ENCODE results near the gene RPA3. TPM values are rescaled to one million over a fixed set of nuclear protein-coding genes. Genes with fewer than 3 reads are reported as not detected.

RPA3 gene
- polyA plus RNA-seq, 4 donors: 64.2 to 80.5 (median 66.3) TPM

DNA sequence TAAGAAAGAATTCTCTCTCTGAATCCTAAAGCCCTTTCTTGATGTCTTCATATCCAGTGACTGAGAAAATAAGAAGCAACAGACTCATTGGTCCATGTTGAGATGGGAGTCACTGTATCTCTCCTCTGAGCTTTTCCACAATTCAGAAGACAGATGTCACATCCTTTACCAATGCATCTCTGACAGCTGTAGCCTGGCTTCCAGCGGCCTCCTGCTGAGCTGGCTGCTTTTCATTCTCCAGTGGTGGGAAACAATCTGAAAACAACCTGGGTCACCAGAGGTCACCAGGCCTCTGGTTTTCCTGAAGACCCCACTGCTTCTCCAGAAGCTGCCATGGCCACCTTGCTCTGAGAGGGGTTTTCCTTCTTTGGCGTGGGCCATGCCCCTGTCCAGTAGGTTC is 18.3 kb upstream of the RPA3 start:
- DNase-seq (ENCODE audit: low read depth in 4 of 4, low spot score in 3 of 4): no peak

DNA sequence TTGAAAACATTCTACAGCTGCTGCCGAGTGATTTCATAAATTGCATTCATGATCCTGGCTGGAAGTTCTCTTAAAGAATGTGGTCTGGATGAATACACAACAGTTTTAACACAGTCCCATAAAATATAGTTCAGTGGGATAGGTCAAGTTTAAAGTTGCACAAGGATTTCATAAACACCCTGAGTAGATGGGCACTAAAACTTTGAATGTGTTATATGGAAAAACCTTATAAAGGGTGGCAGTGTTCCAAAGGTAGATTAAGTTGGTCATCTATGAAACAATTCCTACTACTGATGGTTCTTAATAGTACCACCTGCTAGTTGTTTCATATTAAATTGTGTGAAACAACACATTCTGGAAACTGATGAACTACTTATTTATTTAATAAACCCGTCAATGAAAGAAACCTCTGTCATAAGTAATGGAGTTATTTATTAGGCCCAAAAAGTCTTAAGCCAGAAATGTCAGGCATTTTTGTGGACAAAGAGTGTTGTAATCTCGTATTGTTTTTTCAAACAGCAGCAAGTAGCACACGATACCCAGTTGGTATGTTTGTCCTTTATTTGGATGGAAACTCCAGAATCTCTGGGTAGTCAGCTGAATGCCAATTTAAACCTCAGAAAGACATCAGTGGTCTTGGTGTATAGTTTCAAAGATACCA is 14.3 kb upstream of the RPA3 start:
- no peak for DNase-seq (ENCODE audit: low read depth in 4 of 4, low spot score in 3 of 4)

DNA sequence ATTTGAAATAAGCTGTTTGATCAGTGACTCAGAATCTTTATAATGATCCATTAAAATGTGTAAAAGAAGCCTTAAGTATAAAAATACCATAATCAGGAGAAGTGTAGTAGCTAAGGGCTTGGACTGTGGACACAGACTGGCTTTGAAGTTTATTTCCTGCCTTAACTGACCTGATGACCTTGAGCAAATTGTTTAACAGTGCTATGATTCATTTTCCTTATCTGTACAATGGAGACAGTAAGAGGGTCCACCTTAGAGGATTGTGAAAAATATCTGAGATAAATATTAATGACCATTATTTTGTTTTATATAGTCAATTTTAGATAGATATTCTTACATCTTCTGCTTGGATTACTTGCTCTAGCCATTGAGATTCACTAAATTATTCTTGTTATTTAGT is 13.3 kb upstream of the RPA3 start:
- DNase-seq (ENCODE audit: low read depth in 4 of 4, low spot score in 3 of 4): no peak

DNA sequence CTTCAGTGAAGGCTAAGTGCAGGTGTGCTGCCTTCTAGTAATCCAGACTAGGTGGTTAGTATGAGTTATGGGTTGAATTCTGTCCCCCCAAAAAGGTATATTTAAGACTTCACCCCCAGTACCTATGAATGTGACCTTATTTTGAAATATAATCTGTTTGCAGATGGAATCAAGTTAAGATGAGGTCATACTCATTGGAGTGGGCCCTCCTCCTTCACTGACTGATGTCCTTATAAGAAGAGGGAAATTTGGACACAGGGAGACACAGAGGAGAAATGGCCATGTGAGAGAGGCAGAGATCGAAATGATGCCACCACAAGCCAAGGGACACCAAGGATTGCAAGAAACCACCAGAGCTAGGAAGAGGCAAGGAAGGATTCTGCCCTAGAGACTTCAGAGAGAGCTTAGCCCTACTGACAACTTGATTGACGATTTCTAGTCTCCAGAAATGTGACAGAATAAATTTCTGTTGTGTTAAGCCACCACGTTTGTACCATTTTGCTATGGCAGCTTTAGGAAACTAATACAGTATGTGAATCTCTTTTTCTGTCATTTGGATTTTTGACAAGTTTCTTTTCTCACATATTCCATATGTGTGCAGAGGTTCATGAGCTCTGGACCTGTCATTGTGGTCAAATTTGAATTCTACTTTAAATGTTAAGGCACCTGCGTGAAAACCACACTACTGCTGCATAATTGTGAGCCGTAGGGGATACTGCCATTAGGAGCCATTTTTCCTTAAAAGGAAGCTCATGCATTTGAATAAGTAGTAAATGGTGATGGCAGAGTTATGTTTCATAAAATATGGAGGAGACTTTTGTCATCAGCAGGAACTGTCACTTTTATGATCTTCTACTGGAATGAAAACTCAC is 2.6 kb upstream of the RPA3 start:
- no peak for DNase-seq (ENCODE audit: low read depth in 4 of 4, low spot score in 3 of 4)

DNA sequence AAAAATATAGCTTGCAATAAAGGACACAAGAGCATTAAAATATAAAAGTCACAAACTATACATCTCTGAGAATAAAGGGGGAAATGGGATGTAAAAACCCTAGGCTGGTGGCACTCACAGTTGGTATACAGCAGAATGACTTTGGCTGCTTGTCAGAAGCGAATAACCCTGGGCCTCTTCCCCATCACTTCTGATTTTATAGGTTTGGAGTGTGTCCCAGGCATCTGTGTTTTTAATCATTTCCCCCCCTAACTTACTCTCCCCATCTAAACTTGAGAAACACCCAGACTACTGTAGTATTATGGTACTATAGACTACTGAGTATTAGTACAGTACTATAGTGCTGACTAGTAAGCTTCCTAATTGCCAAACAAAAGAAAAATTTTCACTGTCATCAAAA is 1.8 kb upstream of the RPA3 start:
- no peak for DNase-seq (ENCODE audit: low read depth in 4 of 4, low spot score in 3 of 4)

DNA sequence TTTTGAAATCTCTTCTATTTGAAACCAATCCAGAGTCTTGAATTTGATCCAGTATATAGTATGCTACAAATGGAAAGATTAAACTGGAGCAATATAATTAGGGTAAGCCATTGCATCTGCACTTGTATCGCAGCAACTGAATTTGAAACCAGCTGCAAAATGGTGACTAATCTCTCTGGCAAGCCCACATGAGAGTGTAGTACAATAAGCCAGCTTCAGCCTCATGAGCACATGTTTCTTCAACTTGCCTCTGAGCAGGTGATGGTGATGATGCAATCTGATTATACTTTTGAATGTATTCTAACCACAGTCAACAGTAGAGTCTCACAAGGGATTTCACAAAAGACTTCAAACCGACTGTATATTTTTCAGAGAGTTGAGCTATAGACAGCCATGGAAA is 829 bp upstream of the RPA3 start:
- DNase-seq (ENCODE audit: low read depth in 4 of 4, low spot score in 3 of 4): no peak

DNA sequence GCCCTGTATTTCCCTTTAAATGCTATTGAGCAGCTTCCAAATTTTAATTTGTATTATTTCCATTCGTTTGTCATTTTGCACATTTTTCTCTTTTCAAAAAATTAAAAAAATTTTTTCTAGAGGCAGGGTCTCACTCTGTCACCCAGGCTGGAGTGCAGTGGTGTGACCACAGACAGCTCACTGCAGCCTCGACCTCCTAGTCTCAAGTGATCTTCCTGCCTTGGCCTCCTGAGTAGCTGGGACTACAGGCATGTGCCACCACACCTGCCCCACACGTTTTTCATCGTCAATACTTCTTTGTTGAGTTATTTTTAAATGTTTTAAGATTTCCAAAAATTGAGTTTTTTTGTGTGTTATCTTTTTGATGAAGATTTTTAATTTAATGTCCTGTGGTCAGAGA is 4.7 kb downstream of the RPA3 start:
- DNase-seq (ENCODE audit: low read depth in 4 of 4, low spot score in 3 of 4): no peak

DNA sequence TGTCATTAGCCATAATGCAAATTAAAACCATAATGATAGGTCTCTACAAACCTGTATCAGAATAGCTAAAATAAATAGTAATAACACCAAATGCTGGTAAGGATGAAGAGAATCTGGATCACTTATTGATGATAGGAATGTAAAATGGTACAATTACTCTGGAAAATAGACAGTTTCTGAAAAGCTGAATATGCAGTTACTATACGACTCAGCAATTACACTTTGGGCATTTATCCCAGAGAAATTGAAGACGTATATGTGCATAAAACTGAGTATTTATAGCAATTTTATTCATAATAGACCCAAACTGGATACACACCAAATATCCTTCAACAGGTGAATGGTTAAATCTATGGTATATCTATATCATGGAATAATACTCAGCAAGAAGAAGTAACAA is 7.9 kb downstream of the RPA3 start:
- DNase-seq (ENCODE audit: low read depth in 4 of 4, low spot score in 3 of 4): no peak

DNA sequence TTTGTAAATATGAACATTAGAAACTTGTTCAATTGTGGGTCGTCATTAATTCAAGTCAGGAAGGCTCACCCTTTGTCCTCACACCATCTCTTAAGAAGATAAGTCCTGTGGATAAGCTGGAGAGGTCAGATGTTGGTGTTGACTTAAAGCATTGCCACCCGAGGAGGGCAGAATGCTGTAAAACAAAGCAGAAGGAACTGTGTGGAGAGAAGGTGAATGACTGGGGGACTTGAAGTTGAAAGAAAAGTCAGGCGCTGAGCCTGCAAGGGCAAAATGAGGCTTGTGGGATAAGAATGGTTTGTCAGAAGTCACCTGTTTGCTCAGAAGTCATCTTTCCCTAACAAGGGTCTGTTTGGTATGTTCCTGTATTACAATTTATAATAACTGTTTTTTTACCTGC is 9.1 kb downstream of the RPA3 start:
- no peak for DNase-seq (ENCODE audit: low read depth in 4 of 4, low spot score in 3 of 4)

DNA sequence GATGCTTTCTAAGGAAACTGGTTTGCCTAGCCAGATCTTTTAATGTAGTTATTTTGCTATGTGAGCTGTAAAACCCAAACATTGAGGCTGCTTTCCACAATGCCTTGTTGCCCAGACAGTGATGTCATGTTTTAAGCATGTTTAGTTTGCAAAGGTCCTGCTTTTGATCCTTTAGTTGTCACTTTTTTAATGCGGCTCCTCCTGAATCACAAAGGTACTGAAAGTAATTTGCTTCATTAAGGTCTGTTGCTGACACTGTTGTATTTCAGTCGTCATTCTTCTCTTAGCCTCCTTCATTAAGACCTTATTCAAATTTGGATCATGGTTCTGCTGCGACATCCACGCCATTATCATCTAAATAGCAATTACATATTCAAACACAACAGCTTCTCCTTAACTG is 10.6 kb downstream of the RPA3 start:
- DNase-seq (ENCODE audit: low read depth in 4 of 4, low spot score in 3 of 4): no peak

DNA sequence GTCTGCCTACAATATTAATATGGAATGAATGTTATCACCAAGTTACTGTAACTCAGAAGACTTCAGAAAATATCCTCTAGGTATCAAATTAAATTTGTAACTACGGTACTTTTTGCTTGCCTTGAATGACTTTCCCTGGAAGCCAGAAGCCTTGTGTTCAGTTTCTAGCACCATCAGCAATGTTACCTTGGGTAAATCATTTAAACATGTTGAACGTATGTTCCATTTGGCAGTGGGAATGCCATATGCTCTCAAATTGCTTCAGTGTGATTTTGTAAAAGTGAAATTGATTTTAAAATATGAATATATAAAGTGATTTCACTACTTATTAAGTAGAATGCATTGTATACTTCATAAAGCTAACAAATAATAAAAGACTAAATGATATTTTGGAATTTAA is 11.2 kb downstream of the RPA3 start:
- DNase-seq (ENCODE audit: low read depth in 4 of 4, low spot score in 3 of 4): no peak

DNA sequence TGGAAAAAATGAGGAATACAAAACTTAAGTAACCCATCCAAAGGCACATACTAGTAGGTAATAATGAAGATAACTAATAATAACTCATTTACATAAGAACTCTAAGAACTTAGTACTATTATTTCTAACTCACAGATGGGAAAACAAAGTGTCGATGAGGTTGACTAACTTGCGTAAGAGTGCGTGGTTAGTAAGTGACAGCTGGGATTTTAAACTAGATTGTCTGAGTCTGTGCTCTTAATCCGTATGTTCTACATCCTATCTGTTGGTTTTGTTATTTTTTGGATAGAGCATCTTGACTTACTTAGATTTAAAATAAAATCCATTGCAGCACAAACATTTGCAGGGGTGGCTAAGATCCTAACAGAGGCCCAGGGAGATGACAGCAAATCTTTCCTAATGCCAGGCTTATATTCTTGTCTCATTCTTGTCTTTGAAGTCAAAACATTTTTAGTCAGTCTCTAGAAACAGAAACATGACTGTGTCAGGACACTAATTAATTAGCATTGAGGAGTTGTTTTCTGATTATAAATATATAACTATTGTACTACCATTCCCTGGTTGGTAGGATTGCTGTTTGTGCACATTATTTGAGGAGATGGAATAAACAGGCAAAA is 11.7 kb downstream of the RPA3 start:
- DNase-seq (ENCODE audit: low read depth in 4 of 4, low spot score in 3 of 4): no peak

DNA sequence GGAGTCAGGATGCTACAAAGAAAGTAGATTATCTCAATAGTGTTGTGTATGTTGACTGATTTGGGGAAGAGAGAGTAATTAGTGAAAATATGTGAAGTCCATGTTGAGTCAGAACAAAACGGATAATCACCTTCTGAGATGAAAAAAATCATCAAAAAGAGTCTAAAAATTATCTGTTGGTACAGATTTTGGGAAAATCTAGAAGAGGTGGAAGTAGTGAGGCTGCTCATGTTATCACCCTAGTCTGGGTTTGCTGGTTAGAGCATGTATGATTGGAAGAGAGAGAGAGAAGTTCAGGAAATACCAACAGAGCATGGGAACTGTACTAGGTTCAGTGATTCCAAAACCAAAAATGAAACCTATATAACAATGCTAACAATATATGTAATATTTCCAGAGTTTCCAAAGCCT is 12.3 kb downstream of the RPA3 start:
- DNase-seq (ENCODE audit: low read depth in 4 of 4, low spot score in 3 of 4): no peak

DNA sequence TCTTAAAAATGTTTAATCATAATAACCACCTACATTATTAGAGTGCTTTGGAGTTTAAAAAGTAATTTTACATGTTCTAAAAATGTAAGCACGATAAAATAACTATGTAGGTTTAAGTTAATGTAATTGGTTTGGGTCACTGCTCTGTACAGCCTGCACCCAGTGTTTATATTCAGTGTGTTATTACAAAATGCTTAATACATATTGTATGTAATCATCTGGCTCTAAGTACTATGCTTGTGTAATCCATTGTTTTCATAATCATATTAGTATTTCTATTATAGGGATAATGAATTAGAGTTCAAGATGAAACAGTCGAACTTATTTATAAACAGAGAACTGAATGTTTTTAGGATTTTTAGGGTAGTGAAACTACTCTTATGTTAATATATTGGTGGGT is 13.1 kb downstream of the RPA3 start:
- no peak for DNase-seq (ENCODE audit: low read depth in 4 of 4, low spot score in 3 of 4)

DNA sequence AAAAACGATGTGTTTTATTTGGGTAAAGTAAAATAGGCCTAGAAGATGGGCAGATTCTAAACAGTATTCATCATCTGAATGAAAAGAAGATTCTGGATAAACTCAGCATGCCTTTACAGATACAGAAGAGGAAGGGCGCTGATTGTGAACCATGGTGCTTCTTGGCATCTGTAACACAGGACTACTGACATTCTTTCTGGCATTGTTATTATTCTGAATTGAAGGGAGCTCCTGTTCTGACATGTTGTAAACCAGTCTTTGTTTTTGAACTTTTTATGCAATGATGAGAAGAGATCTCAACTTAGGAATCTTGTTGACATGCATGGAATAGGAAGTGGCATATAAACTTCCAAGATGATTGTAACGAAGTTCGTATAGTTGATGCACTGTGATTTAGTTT is 13.5 kb downstream of the RPA3 start:
- DNase-seq (ENCODE audit: low read depth in 4 of 4, low spot score in 3 of 4): no peak

DNA sequence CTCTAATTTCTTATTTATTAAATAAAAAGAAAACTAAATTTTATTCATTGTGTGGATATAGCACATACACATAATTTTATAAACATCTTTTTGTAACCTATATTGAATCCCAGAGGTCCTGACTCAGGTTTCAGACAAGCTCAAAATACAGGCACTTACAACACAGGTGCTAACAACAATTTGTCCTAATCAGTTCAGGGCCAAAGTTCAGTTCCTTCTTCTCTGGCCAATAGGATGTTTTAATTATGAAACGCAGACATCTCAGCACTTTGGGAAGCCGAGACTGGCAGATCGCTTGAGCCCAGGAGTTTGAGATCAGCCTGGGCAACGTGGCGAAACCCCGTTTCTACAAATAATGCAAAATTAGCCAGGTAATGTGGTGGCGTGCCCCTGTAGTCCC is 15.0 kb downstream of the RPA3 start:
- no peak for DNase-seq (ENCODE audit: low read depth in 4 of 4, low spot score in 3 of 4)

DNA sequence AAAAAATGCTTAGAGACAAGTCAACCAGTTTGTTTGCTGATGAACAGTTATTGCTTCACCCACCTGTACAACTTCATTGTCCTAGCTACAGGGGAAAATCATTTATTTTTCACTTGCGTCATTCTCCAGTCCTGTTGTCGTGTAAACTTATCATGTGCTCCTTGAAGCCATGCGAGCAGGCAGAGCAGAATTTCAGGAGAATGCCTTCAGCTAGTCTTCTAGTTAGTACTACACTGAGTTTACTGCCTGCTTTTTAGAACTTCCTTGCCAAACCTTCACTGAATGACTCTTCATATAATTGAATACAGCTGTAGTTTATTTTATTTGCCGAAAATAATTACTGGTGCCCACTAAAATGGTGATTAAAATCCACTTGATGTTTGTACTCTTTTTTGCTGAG is 15.6 kb downstream of the RPA3 start:
- no peak for DNase-seq (ENCODE audit: low read depth in 4 of 4, low spot score in 3 of 4)

DNA sequence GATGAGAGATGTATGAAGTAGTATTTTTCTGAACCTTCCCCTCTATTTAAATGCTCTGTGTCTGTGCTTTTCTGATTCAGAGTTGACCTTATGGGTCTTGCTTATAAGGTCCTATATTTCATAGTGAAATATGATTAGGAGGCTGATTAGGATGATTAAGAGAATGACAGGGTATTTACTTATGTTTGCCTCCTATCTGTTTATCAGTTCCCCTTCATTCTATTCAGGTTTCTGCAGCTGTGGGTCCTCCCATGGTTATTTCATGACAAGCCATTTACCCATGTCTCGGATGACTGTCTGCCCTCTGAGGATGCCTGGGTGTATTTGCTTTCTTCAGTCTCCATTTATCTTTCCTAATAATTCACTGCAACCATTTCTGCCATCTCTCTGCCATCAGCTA is 16.9 kb downstream of the RPA3 start:
- DNase-seq (ENCODE audit: low read depth in 4 of 4, low spot score in 3 of 4): no peak

DNA sequence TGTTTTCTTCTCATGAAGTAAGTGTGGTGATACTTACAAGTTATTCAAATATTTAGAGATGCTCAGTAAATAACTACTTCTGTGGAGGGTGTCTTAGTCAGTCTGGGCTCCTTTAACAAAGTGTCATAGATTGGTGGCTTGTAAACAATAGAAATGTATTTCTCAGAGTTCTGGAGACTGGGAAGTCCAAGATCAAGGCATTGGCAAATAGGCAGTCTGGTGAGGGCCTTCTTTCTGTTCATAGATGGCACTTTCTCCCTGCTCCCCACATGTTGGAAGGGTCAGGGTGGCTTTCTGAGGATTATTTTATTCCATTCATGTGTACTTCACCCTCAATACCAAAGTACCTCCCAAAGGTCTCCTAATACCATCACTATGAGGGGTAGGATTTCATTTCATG is 18.4 kb downstream of the RPA3 start:
- DNase-seq (ENCODE audit: low read depth in 4 of 4, low spot score in 3 of 4): no peak

DNA sequence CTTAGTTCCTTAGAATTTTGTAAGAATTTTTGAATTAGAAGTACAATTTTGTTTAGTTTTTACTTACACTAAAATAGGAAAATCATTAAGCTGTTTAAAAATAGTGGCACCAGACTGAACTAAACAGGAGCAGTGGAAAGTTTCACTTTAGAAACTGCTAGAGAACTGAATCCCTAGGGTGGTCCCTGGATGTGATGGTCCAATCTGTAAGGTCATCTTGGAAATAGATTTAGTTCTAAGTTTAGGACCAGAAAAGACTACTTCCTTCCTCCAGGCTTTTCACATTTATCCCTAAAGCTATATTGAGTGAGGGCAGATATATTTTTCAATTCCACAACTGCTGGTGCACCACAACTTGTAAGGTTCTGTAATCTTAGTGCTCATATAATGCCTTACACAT is 19.0 kb downstream of the RPA3 start:
- no peak for DNase-seq (ENCODE audit: low read depth in 4 of 4, low spot score in 3 of 4)

DNA sequence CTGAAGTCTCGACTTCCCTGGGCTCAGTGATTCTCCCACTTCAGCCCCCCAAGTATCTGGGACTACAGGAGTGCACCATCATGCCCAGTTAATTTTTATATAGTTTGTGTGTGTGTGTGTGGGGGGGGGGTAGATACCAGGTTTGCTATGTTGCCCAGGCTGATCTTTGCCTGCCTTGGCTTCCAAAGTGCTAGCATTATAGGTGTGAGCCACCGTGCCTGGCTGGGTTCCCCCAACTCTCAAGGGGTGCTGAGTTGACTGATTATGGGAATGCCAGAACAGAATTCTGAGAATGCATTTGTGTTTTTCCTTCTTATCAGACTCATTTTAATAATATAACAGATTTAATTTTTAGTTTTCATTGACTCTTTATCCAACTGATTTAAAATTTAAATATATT is 19.5 kb downstream of the RPA3 start:
- DNase-seq (ENCODE audit: low read depth in 4 of 4, low spot score in 3 of 4): no peak
